UCSD-AML1 (cell line): ENCODE results near the gene SCD5.

Source experiments
- DNase-seq: peaks from one replicate; lab custom pipeline; 2025; ENCODE audit not compliant: unreplicated experiment; lab: John Stamatoyannopoulos, UW

SCD5 gene

DNA sequence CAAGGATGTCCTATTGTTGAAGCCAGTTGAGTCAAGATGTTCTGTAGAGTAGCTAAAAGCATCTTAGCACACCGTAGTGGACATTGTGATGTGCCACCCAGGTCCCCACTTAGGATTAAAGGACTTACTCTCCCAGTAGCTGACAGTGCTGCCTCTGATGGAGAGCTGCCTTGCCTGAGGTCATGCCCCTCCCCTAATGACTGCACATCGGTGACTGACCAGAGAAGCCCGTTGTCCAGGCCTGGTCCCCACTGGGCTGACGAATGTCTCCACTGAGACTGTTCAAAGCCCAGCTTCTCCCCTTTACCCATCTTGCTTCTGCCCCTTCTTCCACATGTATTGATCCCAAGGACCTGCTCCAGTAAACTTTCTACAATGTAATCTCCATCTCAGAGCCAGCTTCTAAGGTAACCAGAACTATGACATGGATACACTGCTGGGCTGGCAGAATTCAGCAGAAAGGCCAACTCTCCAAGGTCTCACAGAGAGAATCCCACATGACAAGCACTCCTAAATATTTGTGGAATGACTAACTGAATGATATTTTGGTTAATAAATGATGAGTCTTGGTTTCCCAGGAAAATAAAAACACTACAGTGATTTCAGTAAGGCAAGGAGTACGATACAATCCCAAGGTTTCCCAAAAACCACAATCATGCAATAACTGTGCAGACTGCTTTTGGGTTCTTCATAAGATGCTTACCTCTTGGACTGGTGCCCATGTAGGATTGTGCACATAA lies 154.4 kb downstream of the SCD5 start:
- DNase-seq: no peak

DNA sequence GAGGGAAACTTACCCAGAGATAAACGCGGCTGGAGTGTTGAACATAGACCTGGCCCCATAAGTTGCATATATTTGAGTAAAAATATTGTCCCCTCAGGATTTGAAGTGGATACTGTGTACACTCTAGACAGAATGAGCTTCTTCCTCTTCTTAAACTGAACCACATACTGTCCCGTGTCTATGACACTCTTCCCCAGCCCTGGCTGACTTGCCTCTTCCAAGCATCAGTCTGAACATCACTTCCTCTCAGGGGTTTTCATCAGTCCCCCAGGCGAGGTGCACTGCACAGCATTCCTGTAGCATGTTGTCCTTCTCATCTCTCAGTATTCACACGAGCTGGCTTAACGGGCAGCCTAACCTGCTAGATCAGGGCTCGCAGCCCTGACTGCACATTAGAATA lies 156.3 kb downstream of the SCD5 start:
- DNase-seq: no peak

DNA sequence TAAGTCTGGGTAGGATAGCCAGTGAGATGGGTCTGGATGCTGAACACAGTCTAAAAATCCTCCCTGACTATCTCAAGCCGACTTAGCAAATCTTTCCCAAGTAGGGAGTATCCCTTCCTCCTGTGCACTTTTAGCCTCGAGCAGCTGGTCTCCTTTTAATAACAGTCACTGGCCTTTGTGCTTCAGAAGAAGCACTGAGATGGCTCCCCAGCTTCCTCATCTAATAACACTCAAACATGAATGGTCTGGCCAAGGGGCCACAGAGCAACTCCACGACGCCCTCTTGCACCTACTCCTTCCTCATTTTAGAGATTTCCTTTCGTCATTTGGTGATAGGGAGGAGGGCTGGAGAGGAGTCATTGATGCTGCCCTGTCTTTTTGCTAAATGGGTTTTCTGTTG lies 158.1 kb downstream of the SCD5 start:
- DNase-seq: no peak

DNA sequence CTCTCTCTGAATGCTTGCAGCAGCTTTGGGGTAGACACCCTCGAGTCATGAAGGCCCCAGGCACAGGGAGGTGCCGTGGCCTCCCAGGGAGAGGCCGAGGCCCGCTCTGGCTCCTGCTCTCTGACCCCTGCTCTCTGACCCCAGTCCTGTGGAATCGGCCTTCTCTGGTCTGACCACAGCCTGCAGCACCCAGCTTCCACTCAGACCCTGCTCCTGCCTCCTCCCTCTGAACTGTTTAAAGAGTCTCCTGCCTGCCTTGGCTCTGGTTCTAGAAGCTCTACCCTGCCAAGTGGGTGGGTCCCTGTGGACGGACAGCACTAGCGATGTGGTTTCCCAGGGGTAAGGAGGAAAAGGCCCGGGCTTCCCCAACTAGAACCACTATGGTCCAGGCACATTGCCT lies 158.6 kb downstream of the SCD5 start:
- DNase-seq: no peak

DNA sequence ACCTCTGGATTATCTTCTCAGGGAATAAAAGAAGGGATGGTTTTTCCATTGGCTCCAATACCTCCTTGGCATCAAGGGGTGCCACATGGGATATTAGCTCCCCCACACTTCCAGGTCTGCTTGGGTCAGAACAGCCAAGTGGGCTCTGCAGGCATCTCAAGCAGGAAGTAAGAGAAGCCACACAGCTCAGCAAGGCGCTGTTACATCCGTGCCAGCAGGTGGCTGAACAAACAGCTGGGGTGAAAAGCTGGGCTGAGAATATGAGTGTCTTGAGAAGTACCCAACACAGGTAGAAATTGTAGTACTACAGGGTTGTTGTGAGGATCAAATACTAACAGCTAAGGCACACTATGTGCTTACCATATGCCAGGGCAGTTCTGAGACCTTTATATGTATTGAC lies 160.1 kb downstream of the SCD5 start:
- DNase-seq: no peak

DNA sequence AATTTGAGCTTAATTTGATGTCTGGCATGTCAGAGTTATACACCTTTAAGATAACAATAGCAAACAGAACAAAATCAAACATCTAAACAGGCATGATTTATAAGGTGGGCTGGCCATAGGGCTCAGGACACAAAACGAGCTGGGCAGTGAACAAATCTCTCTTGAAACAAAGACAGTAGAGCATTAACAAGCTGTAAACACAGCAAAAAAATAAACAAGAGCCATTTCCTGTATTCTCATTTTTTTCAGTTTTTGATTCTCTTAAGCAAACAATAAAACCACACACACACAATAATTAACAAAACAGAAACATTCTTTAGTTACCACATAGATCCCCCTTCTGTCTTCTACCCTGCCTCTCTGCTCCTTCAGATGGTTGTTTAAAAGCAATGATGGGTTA lies 168.5 kb downstream of the SCD5 start:
- no peak for DNase-seq

DNA sequence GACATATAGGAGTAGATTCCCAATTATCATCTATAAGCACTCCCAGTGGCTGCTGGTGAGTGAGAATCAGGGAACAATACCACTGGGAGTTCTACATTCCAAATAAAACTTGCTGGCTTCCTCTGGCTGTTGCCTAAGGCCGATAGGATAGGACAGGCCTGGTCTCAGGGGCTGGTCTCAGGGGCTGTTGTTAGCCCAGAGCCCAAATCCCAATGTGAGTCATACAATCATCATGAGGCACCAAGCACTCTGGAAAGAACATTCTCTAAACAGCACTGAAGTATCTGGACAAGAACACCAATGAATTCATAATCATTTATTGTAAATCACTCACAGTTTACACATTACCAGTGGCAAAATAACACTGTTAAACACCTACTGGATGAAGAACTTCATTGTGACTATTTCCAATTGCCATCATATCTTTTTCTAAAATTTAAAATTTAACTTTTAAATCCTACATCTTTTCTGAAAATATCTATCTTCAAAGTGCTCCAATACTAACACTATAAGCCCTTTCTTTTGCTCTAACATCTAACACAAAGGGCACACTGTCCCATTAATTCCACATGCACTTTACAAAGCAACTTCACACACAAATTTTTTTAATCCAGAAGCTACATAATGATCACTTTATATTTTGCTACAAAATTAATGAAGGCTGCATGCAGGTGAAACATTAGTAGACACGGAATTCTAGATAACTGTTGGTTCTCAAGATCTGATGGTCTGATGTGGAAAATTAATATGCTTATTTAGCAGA lies 169.2 kb downstream of the SCD5 start:
- DNase-seq: no peak

DNA sequence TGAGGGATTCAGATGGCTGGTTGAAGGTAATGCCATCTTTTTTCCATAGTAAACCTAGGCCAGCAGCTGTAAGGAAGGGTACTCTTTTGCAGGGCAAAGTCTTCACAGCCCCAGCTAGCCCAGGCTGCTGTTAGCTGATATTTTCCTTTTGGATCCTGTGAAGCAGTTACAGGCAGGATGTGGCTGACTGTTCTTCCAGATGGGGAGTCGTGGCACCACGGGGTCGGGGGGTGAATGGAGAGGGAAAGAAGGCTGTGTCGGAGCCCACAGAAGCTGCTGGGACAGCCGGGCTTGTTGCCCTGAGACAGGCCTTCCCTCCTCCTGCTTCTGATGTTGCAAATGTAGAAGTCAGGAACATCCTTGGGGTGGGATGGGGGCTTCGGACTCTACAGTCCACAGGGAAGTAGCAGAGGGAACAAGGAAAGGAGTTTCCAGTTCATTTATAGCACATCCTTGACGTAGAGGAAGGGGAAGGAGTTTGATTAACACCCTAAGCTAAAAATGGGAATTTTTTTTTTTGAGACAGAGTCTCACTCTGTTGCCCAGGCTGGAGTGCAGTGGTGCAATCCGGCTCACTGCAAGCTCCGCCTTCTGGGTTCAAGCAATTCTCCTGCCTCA lies 172.2 kb downstream of the SCD5 start:
- DNase-seq: no peak

DNA sequence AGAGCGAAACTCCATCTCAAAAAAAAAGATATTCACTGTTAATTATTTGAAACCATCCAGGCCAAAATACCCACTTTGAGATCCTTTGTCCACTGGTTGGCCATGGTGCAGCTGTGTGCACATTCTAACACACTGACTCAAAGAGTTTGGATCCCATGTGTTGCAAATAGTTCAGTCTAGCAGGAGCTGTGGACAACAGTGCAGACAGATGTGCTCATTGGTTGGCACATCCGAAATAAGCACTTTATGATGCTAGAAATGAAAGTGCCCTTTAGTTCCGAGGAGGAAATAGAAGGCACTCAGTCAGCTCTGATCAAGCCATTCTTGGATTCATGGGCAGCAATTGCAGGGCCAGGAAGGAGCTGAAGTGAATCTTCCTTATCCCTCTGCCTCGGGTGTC lies 173.8 kb downstream of the SCD5 start:
- no peak for DNase-seq

DNA sequence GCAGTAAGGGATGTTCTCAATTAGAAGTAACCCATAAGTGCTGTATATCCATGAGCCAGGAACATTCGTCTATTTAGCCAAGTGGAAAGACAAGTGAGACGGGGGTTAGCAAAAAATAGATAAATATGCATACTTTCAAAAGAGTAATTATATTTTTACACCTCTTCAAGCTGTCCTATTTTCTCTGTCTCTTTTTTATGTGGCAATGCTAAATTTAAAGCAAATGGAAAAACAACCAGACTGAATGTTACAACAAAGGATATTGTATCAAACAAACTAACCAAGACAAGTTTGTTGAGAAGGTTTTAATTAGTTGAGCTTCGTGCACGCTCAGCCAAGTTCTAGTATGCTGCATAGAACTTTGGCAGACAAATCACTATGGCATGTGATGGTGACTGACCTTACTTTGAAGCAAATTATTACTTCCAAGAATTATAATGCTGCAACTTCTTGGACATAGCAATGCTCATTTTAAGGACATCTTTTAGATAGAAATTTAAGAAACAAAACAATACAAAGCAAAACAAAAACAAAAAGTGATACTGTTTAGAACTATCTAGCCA lies 175.4 kb downstream of the SCD5 start:
- no peak for DNase-seq

DNA sequence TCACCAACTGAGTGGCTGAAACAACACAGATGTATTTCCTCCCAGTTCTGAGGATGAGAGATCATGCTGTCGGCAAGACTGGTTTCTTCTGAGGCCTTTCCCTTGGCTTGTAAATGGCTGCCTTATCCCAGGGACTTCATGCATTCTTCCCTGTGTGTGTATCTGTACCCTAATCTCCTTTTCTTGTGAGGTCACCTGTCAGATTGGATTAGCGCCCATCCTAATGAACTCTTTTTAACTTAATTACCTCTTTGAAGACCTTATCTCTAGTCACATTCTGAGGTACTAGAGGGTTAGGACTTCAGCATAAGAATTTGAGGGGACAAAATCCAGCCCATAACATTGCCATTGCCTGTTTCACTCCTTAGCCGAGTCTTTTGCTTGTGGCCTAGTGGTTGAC lies 177.3 kb downstream of the SCD5 start:
- no peak for DNase-seq

DNA sequence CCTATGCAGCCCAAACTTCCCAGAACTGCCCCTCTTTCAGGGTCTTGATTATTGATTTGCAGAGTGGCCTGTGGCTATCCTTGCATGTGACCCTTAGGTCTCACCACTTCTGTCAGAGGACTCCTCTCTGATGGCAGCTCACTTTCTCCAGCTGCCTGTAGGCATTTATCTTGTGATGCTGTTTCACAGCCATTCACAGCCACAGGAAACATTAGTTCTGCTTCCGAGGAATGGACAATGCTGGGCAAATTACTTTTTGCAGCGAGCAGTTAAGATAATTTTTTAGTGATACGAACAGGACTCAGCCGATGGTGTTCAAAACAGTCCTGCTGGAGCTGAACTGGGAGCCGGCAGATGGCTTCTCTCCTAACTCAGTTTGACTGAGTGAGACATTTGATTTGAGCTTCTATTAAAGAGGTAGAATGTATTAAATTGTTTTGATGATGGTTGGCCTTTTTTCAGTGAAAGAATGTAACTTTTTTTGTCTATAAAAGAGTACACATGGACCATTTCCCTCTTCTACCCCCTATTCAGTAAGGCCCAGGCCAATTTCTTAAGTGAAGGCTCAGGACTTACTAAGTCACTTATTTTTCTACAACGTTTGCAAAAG lies 178.4 kb downstream of the SCD5 start:
- no peak for DNase-seq

DNA sequence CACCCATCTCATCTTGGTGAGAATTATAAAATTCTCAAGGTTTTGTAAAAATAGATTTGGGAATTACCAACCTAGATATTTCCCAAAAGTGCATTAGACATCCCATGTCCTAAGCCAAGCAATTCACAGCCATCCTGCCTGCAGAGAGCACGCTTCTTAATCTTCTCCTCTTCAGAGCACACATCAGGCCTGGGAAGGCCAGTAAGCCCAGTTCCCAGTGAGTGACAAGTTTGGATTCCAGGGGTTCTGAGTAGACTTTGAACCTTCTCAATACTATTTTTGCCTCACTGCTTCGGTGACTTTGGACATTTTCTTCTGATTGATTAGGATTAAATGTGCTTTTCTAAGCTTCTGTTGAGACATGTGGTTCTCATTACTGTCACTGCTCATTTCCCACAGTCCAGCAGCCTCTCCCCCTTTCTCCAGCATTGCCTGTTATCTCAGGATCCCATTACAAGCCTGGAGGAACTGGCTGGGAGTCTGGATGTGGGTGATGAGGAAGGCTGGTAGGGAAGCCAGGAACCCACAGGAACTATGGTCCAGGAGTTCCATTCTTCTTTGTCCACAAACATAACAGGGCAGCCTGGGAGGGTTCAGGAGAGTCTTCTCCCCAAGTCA lies 180.4 kb downstream of the SCD5 start:
- no peak for DNase-seq

DNA sequence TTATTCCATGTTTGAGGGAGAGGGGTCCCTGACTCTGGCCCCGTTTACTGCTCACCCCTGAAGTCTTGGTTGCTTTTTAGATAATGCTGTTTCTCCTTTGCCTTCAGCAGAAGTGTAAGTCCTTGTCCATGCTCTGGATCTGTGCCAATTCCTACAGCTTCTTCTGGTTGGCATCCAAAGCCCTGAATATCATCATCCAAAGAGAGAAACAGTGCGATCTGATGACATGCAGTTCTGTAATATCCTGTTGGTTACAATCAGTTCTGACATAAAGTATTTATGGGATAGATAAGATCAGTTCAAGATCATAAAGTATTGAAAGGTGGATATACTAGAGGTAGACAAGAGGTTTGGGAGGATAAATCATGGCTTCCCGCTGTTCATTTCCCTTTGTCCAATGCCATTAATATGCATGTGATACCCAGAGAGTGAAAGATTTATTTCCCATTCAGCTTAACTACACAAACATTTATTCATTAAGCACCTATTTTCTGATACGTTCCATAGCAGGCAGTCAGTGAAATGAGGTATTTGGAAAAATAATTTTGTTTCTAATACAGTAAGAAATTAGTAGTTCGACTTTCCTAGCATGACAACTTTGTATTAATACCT lies 183.7 kb downstream of the SCD5 start:
- no peak for DNase-seq

DNA sequence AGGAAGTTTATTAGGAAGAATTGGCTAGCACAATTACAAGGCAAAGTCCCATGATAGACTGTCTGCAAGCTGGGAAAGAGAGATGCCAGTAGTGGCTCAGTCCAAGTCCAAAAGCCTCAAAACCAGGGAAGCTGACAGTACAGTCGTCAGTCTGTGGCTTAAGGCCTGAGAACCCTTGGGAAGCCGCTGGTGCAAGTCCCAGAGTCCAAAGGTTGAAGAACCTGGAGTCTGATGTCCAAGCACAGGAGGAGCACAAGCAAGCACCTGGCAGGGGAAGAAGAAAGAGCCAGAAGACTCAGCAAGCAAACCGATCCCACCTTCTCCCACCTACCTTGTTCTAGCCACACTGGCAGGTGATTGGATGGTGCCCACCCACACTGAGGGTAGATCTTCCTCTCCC lies 185.5 kb downstream of the SCD5 start:
- DNase-seq: no peak

DNA sequence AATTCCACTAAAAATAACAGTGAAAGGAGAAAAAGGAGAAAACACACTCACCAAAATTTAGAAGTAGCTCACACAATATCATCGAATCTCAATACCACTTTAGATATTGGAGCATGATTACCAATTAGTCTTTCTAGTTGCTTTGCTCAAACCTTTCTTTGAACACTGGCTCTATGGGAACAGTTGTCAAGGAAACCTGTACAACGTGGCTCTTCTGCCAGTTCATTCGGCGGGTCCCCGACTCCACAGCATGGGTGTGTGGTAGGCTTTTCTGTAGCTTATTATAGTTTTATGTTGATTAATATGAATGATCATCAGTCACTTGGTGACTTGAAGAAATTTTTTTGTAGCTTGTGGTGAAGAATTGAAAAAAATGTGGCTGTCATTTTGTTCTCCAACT lies 186.6 kb downstream of the SCD5 start:
- no peak for DNase-seq

DNA sequence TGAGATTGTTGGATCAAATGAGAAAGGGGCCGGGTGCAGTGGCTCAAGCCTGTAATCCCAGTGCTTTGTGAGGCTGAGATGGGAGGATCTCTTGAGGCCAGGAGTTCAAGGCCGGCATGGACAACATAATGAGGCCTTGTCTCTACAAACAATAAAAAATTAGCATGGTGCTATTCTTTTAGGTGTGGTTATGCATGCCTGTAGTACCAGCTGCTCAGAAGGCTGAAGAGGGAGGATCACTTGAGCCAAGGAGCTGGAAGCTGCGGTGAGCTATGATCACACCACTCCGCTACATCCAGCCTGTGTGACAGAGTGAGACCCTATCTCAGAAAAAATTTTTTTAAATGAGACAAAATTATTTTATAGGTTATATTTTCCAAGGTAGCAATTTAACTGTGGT lies 187.1 kb downstream of the SCD5 start:
- DNase-seq: no peak

DNA sequence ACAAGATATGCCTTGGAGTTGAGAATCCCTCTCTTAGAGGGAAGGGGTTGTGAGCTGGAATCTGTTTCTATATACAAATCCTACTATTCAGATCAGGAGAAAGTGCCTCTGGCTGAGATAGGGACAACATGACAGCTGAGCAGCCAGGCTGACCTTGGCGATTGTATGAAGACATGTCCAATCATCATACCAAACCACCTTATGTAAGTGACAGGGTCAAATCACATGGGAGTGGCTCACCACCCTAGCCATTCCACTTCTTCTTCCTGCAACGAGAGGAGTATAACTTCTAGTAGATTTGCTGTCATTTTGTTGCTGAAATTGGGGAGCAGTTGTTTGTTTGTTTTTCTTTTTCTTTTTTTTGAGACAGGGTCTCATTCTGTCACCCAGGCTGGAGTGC lies 188.6 kb downstream of the SCD5 start:
- no peak for DNase-seq

DNA sequence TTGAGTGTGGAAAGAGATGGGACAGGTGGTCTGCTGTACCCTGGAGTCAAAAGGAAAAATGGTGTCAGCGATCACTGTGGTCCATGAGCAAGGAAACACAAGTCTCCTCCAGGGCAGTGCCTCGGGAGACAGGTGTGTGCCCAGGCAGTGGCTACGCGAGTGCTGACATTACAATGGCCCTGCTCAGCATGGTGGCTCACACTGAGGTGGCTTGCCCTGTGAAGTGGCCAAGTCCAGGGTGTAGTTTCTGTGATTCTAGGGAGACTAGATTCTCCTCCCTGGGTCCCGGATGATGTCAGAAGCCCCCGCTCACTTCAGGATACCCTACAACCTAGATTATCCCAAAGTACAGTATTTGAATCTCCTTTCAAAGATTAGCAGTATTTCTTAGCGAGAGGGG lies 192.0 kb downstream of the SCD5 start:
- no peak for DNase-seq

DNA sequence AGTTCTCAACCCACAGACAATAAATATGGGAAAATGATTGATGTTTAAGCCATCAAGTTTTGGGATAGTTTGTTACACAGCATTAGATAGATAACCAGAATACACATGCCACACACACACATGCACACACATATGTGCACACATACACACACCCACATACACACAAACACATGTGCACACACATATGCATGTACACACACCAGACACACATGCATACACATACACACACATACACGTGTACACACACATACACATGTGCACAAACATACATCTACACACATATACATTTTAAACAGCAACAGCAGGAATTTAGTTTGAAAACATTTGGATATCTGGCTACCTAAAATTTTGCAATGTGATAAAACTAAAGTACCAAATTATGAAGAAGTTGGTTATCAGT lies 194.1 kb downstream of the SCD5 start:
- no peak for DNase-seq
